ENCODE measurements around the gene INTS1.

GRCh38 chr7:1470901-1471300 is 33.3 kb downstream of the INTS1 start:
- TF ChIP-seq, protein P1, sequence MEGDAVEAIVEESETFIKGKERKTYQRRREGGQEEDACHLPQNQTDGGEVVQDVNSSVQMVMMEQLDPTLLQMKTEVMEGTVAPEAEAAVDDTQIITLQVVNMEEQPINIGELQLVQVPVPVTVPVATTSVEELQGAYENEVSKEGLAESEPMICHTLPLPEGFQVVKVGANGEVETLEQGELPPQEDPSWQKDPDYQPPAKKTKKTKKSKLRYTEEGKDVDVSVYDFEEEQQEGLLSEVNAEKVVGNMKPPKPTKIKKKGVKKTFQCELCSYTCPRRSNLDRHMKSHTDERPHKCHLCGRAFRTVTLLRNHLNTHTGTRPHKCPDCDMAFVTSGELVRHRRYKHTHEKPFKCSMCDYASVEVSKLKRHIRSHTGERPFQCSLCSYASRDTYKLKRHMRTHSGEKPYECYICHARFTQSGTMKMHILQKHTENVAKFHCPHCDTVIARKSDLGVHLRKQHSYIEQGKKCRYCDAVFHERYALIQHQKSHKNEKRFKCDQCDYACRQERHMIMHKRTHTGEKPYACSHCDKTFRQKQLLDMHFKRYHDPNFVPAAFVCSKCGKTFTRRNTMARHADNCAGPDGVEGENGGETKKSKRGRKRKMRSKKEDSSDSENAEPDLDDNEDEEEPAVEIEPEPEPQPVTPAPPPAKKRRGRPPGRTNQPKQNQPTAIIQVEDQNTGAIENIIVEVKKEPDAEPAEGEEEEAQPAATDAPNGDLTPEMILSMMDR (IDR thresholded peaks at IDR 0.05): no peak
- TF ChIP-seq POLR2A (IDR thresholded peaks at IDR 0.05): no peak

Data from testis (tissue), 2 donors.